GM12874 (cell line): ENCODE measurements around the gene AKR1C2.

ENCODE experiments used
- CTCF ChIP-seq: IDR thresholded peaks from 2 replicates; pipeline ENCODE4 v1.5.1; 2011; ENCODE audit warnings: low read depth, mild to moderate bottlenecking, control low read depth, low read length, moderate library complexity; ENCODE audit not compliant: insufficient read depth

AKR1C2 gene

GRCh38 chr10:4947635-4948596 lies 55.7 kb downstream of the AKR1C2 start:
- no peak for TF ChIP-seq CTCF

- TF ChIP-seq CTCF: no peak
These were observed 56.5 kb downstream of the AKR1C2 start for GRCh38 chr10:4947039-4947634.

DNA sequence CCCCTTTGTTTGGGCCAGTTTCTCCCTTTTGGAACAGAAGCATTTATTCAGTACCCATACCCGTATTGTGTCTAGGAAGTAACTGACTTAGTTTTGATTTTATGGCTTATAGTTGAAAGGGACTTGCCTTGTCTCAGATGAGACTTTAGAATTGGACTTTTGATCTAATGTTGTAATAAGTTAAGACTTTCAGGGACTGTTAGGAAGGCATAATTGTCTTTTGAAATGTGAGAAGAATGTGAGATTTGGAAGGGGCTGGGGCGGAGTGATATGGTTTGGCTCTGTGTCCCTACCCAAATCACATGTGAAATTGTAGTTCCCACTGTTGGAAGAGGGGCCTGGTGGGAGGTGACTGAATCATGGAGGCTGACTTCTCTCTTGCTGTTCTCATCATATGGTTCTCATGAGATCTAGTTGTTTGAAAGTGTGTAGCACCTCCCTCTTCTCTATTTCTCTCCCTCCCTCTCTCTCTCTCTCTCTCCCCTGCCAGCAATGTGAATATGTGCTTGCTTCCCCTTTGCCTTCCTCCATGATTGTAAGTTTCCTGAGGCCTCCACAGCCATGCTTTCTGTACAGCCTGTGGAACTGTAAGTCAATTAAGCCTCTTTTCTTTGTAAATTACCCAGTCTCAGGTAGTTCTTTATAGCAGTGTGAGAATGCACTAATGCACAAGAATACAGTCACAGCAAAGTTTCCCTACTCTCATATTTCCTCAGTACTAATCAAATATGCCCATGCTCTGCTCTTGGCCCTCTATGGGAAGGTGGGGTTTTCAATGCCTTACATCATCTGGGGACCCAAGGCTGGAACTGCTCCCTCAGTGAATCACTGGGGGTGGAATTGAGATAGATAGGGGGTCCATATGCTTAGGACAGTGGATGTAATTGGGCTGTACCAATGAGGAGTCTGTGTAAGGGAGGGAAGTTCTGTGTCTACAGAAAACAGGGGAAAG lies 57.6 kb downstream of the AKR1C2 start:
- no peak for TF ChIP-seq CTCF

DNA sequence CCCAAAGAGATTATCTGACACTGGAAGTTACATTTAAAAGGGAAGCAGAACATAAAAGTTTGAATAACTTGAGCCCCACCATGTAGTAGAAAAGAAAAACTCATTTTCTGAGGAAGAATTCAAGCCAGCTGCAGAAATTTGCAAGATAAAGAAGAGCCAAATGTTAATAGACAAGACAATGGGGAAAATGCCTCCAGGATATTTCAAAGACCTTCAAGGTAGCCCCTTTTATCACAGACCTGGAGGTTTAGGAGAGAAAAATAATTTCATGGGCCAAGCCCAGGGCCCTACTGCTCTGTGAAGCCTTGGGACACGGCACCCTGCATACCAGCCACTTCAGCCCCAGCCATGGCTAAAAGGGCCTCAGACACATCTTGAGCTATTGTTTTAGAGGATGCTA lies 58.8 kb downstream of the AKR1C2 start:
- TF ChIP-seq CTCF: no peak

- no peak for TF ChIP-seq CTCF
These were observed 59.8 kb downstream of the AKR1C2 start for GRCh38 chr10:4943821-4944220.

GRCh38 chr10:4941540-4942330 lies 61.9 kb downstream of the AKR1C2 start:
- no peak for TF ChIP-seq CTCF
